Activated naive CD8-positive, alpha-beta T cell (primary cell): ENCODE results near the gene HLA-F.
A peak's percentile ranks its signal among the peaks of the same experiment; 100 is the strongest.

Experiments used
- H3K27ac Mint-ChIP-seq: one replicate; pipeline ENCODE4 v1.8.0; 2021; ENCODE audit warnings: mixed read lengths
- H3K27me3 Mint-ChIP-seq: one replicate; pipeline ENCODE4 v1.8.0; 2021; ENCODE audit warnings: mixed read lengths
- H3K36me3 Mint-ChIP-seq: one replicate; pipeline ENCODE4 v1.8.0; 2021; ENCODE audit warnings: mixed read lengths
- H3K4me1 Mint-ChIP-seq: one replicate; pipeline ENCODE4 v1.8.0; 2021; ENCODE audit warnings: low read depth, mixed read lengths
- H3K4me3 Mint-ChIP-seq: one replicate; pipeline ENCODE4 v1.8.0; 2021; ENCODE audit warnings: mild to moderate bottlenecking, mixed read lengths
- H3K9me3 Mint-ChIP-seq: one replicate; pipeline ENCODE4 v1.8.0; 2021; ENCODE audit warnings: low read depth, mixed read lengths

Gene HLA-F

GRCh38 chr6:29745855-29746449 lies 22.7 kb downstream of the HLA-F start:
- Mint-ChIP-seq H3K9me3 (no peaks in the 10 kb centered on the region), H3K27ac (no peak overlapping the region), H3K4me1 (peaks cover 25% of the 10 kb centered on the region), H3K36me3 (peaks cover 2% of the 10 kb centered on the region), H3K27me3 (no peaks in the 10 kb centered on the region), H3K4me3 (peak overlapping the region; percentile 3)

DNA sequence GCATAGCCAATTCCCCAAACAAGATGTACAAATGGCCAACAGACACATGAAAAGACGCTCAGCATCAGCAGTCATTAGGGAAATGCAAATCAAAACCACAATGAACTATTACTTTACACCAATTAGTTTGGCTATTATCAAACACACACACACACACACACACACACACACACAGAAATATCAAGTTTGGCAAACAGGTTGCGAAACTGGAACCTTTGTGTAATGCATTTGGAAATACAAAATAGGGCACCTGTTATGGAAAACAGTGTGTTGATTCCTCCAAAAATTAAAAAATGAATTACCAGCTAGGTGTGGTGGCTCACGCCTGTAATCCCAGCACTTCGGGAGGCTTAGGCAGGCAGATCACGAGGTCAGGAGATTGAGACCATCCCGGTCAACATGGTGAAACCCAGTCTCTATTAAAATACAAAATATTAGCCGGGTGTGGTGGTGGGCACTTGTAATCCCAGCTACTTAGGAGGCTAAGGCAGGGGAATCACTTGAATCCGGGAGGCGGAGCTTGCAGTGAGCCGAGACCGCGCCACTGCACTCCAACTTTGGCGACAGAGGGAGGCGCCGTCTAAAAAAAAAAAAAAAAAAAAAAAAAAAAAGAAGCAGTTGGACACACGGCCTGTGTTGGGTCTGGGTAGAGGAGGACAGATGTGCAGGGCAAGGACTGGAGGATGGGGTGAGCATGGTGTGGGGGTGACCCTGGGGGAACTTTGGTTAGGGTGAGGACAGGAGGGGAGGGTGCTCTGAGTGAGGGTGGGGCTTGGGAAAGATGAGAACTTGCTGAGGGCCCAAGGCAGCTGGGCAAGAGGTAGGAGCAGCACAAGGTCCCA lies 23.8 kb downstream of the HLA-F start:
- Mint-ChIP-seq H3K4me1 (peaks cover 30% of the 10 kb centered on the region), H3K27me3 (no peaks in the 10 kb centered on the region), H3K9me3 (no peaks in the 10 kb centered on the region), H3K36me3 (peaks cover 2% of the 10 kb centered on the region), H3K27ac (no peak overlapping the region), H3K4me3 (peak overlapping the region; percentile 93)

DNA sequence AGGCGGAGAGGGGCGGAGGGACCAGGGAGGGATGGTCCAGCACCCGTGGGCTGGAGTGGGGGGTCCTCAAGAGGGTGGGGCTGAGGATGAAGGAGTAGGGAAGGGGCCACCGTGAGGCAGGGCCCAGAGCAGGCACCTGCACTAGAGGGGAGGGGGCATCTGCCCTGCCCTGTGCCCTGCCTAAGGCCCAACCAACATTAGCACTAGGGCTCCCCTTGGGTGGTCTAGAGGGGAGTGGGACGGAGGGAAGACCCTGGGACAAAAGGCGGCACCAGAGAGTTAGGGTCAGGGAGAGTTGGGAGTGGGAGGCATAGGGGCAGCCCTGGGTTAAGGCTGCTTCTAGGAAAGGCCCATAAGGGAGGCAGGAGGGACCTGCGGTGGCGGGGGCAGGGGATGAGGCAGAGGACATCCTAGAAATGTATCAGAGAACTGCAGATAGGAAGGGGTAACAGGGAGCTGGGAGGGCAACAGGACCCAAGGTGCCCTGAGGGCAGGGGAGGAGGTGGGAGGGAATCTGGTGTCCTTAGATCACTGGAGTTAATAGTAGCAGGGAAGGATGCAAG lies 24.5 kb downstream of the HLA-F start:
- no peak overlapping the region for H3K27ac Mint-ChIP-seq
- peaks cover 2% of the 10 kb centered on the region for H3K36me3 Mint-ChIP-seq
- no peaks in the 10 kb centered on the region for H3K27me3 Mint-ChIP-seq
- peaks cover 34% of the 10 kb centered on the region for H3K4me1 Mint-ChIP-seq
- no peaks in the 10 kb centered on the region for H3K9me3 Mint-ChIP-seq
- peak overlapping the region; percentile 93 for H3K4me3 Mint-ChIP-seq

- H3K27me3 Mint-ChIP-seq: no peaks in the 10 kb centered on the region
- peaks cover 40% of the 10 kb centered on the region for H3K4me1 Mint-ChIP-seq
- no peak overlapping the region for H3K27ac Mint-ChIP-seq
- peak overlapping the region; percentile 93 for H3K4me3 Mint-ChIP-seq
- peaks cover 2% of the 10 kb centered on the region for H3K36me3 Mint-ChIP-seq
- no peaks in the 10 kb centered on the region for H3K9me3 Mint-ChIP-seq
Measured at GRCh38 chr6:29748391-29749307, 25.4 kb downstream of the HLA-F start.

GRCh38 chr6:29749308-29749662 lies 26.1 kb downstream of the HLA-F start:
- Mint-ChIP-seq H3K27ac (peak overlapping the region; percentile 73), H3K36me3 (peaks cover 2% of the 10 kb centered on the region), H3K27me3 (no peaks in the 10 kb centered on the region), H3K9me3 (no peaks in the 10 kb centered on the region), H3K4me3 (peak overlapping the region; percentile 93), H3K4me1 (peaks cover 41% of the 10 kb centered on the region)

DNA sequence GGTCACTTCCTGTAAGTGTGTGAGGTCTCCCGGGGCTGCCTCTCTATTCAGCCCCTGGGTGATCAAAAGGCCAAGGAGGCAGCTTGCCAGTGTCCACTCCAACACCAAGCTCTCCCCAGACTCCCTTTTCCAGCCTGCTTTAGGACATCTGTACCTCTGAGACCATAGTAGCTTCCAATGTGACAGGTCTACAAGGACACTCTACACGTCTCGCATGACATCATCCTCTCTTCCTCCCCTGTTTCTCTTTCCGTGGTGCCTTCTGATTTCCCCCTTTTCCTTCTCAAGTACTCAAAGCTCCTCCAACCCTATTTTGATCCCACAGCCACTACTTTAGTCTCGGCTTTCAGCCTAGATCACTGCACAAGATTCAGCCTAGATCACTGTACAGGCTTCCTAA lies 26.4 kb downstream of the HLA-F start:
- Mint-ChIP-seq H3K36me3 (peaks cover 2% of the 10 kb centered on the region), H3K9me3 (no peaks in the 10 kb centered on the region), H3K27me3 (no peaks in the 10 kb centered on the region), H3K4me3 (peak overlapping the region; percentile 93), H3K4me1 (peaks cover 41% of the 10 kb centered on the region), H3K27ac (peak overlapping the region; percentile 73)

GRCh38 chr6:29750709-29751108 lies 27.5 kb downstream of the HLA-F start:
- peak overlapping the region; percentile 47 for H3K27ac Mint-ChIP-seq
- H3K36me3 Mint-ChIP-seq: no peaks in the 10 kb centered on the region
- H3K9me3 Mint-ChIP-seq: no peaks in the 10 kb centered on the region
- H3K4me1 Mint-ChIP-seq: peaks cover 41% of the 10 kb centered on the region
- no peaks in the 10 kb centered on the region for H3K27me3 Mint-ChIP-seq
- no peak overlapping the region for H3K4me3 Mint-ChIP-seq

- Mint-ChIP-seq H3K4me3 (peak overlapping the region; percentile 92), H3K27ac (no peak overlapping the region), H3K36me3 (no peaks in the 10 kb centered on the region), H3K27me3 (no peaks in the 10 kb centered on the region), H3K4me1 (peaks cover 40% of the 10 kb centered on the region), H3K9me3 (no peaks in the 10 kb centered on the region)
Measured at GRCh38 chr6:29751480-29751879, 28.2 kb downstream of the HLA-F start.

DNA sequence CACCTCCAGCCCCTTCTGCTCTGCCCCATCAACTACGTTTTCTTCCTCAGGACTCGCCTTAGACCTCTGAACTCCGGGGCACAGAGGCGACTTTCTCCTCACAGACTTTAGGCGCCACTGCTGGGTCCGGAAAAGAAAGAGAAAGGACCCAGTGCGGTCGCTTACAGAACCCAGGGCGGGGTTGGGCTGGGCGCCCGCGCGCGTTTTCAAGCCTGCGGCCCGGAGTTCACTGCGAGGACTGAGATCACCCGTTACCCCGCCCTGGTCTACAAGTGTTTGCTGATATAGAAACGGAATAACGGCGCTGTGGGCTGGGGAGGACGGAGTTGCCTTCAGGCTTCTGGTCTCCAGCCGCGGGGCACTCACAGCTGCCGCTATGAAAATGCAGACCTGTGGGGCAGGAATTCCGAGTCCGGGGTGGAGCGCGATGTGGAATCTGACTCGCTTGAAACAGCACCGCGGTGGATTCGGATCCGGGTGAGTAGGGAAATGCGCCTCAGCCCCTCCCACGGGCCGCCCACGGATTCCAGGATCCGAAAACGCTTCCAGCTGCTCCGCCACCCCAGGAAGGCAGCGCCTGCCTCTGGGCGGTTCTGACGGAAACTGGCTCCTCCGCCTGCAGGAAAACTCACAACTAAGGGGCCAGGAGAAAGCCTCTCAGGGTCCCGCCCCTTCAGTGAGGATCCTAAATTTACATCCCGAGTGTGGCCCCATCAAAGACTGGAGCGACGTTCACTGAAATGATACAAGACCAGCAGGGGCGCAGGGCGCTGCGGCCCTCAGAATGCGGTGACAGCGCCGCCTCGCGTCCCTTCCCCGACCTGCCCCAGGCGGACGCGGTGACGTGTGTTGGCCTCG lies 29.4 kb downstream of the HLA-F start:
- H3K27ac Mint-ChIP-seq: peak overlapping the region; percentile 78
- peaks cover 3% of the 10 kb centered on the region for H3K27me3 Mint-ChIP-seq
- no peaks in the 10 kb centered on the region for H3K36me3 Mint-ChIP-seq
- peak overlapping the region; percentile 92 for H3K4me3 Mint-ChIP-seq
- H3K9me3 Mint-ChIP-seq: no peaks in the 10 kb centered on the region
- H3K4me1 Mint-ChIP-seq: peaks cover 33% of the 10 kb centered on the region

- Mint-ChIP-seq H3K36me3 (no peaks in the 10 kb centered on the region), H3K4me3 (peak overlapping the region; percentile 92), H3K27ac (peak overlapping the region; percentile 78), H3K27me3 (peaks cover 3% of the 10 kb centered on the region), H3K4me1 (peaks cover 28% of the 10 kb centered on the region), H3K9me3 (no peaks in the 10 kb centered on the region)
Measured at GRCh38 chr6:29753309-29753644, 30.0 kb downstream of the HLA-F start.

DNA sequence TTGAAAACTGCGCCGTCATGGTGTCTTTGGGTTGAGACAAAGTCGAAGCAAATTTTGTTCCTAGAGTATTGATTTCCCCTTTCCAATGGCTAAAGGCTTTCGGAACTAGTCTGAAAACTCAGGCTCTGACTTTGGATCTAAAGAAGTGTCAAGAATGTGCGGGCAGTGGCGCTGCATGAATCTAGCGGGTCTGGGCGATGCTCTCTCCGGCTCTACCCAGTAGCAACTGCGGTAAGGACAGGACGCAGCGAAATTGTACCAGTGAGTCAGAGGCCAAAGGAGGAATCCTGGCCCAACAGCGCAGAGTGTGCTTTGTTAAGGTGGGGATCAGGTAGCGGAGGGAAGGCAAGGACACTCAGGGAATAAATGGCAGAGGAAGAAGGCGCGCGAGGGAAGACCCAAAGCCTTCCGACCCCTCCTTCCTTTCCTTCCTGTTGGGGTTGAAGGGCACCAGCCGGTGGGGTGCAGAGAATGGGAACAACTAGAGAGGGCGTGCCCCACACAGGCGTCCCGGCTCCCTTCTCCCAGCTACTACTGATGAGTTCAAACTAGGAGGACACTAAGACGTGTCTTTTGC lies 32.1 kb downstream of the HLA-F start:
- Mint-ChIP-seq H3K9me3 (no peaks in the 10 kb centered on the region), H3K36me3 (peaks cover 4% of the 10 kb centered on the region), H3K4me3 (no peak overlapping the region), H3K4me1 (peaks cover 16% of the 10 kb centered on the region), H3K27me3 (peaks cover 8% of the 10 kb centered on the region), H3K27ac (no peak overlapping the region)

- no peak overlapping the region for H3K27ac Mint-ChIP-seq
- peaks cover 9% of the 10 kb centered on the region for H3K4me1 Mint-ChIP-seq
- no peaks in the 10 kb centered on the region for H3K9me3 Mint-ChIP-seq
- peaks cover 8% of the 10 kb centered on the region for H3K27me3 Mint-ChIP-seq
- H3K4me3 Mint-ChIP-seq: no peak overlapping the region
- H3K36me3 Mint-ChIP-seq: peaks cover 4% of the 10 kb centered on the region
Measured at GRCh38 chr6:29757282-29757681, 34.0 kb downstream of the HLA-F start.

- H3K36me3 Mint-ChIP-seq: peaks cover 4% of the 10 kb centered on the region
- H3K27me3 Mint-ChIP-seq: peaks cover 8% of the 10 kb centered on the region
- no peak overlapping the region for H3K4me3 Mint-ChIP-seq
- H3K4me1 Mint-ChIP-seq: peaks cover 7% of the 10 kb centered on the region
- H3K27ac Mint-ChIP-seq: no peak overlapping the region
- H3K9me3 Mint-ChIP-seq: no peaks in the 10 kb centered on the region
Measured at GRCh38 chr6:29757701-29758293, 34.6 kb downstream of the HLA-F start.
